A673 (cell line): Measurements from ENCODE around the gene GPR39.

Experiments used
- EZH2 ChIP-seq: fragments of 200-600 bp; sonication (generic); IDR thresholded peaks from 2 replicates; pipeline ENCODE4 v1.6.1; 2017; ENCODE audit warnings: borderline replicate concordance, low read depth, mild to moderate bottlenecking, mixed read lengths, antibody characterized with exemption, low read length; ENCODE audit not compliant: poor library complexity, severe bottlenecking
- TF ChIP-seq, protein P1 (sequence below): fragments of 300-800, 200-600 bp; sonication (generic); conservative IDR thresholded peaks from 2 replicates; pipeline ENCODE4 v1.5.1; 2017; ENCODE audit warnings: low read depth, mild to moderate bottlenecking, antibody characterized with exemption, low read length, moderate library complexity, mixed read lengths

DNA sequence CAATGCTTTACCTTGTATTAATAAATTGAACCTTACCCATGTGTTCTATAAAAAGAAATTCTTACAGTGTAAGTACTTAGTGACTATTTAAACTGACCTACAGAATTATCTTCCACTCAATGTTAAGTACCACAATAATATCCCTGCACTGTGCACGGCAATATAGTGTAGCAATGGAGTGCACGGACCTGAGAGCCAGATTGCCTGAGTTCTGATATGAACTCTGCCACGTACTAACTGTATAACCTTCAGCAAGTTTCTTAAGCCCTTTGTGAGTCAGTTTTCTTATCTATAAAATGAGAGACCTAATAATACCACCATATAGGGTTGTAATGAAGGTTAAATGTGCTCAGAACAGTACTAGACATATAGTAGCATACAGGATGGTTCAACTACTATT is 66.2 kb downstream of the GPR39 start:
- TF ChIP-seq, protein P1, sequence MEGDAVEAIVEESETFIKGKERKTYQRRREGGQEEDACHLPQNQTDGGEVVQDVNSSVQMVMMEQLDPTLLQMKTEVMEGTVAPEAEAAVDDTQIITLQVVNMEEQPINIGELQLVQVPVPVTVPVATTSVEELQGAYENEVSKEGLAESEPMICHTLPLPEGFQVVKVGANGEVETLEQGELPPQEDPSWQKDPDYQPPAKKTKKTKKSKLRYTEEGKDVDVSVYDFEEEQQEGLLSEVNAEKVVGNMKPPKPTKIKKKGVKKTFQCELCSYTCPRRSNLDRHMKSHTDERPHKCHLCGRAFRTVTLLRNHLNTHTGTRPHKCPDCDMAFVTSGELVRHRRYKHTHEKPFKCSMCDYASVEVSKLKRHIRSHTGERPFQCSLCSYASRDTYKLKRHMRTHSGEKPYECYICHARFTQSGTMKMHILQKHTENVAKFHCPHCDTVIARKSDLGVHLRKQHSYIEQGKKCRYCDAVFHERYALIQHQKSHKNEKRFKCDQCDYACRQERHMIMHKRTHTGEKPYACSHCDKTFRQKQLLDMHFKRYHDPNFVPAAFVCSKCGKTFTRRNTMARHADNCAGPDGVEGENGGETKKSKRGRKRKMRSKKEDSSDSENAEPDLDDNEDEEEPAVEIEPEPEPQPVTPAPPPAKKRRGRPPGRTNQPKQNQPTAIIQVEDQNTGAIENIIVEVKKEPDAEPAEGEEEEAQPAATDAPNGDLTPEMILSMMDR: no peak
- TF ChIP-seq EZH2: no peak
